Measurements from ENCODE around the gene LSAMP. TPM values are rescaled to one million over a fixed set of nuclear protein-coding genes. Genes with fewer than 3 reads are reported as not detected.
A peak's percentile ranks its signal among the peaks of the same experiment; 100 is the strongest.

LSAMP gene
- total RNA-seq, 1 donor from 2014 or later, result 10.2 TPM

- Histone ChIP-seq H3K36me3 (ENCODE audit: control insufficient read depth, insufficient read depth, low read length) (no peaks in the 10 kb centered on the region), H3K4me3 (ENCODE audit: low read depth, low read length) (no peak overlapping the region), H3K27me3 (ENCODE audit: control insufficient read depth, insufficient read depth, low read length) (no peaks in the 10 kb centered on the region)
- TF ChIP-seq CTCF (IDR thresholded peaks at IDR 0.05; ENCODE audit: insufficient read depth, low read length, poor library complexity, severe bottlenecking), result no peak
- DNase-seq (ENCODE audit: low read depth), result peak; percentile 29
Measured at GRCh38 chr3:116199063-116199462, 246.2 kb downstream of the LSAMP start.

- Histone ChIP-seq H3K27me3 (ENCODE audit: control insufficient read depth, insufficient read depth, low read length) (no peaks in the 10 kb centered on the region), H3K4me3 (ENCODE audit: low read depth, low read length) (no peak overlapping the region), H3K36me3 (ENCODE audit: control insufficient read depth, insufficient read depth, low read length) (no peaks in the 10 kb centered on the region)
- no peak for TF ChIP-seq CTCF (IDR thresholded peaks at IDR 0.05; ENCODE audit: insufficient read depth, low read length, poor library complexity, severe bottlenecking)
- DNase-seq (ENCODE audit: low read depth), result no peak
Measured at GRCh38 chr3:116198087-116198486, 247.2 kb downstream of the LSAMP start.

- H3K36me3 ChIP-seq (ENCODE audit: control insufficient read depth, insufficient read depth, low read length), result no peaks in the 10 kb centered on the region
- DNase-seq (ENCODE audit: low read depth), result no peak
- no peaks in the 10 kb centered on the region for H3K27me3 ChIP-seq (ENCODE audit: control insufficient read depth, insufficient read depth, low read length)
- no peak for TF ChIP-seq CTCF (IDR thresholded peaks at IDR 0.05; ENCODE audit: insufficient read depth, low read length, poor library complexity, severe bottlenecking)
- H3K4me3 ChIP-seq (ENCODE audit: low read depth, low read length), result no peak overlapping the region
Measured at GRCh38 chr3:116192464-116192863, 252.8 kb downstream of the LSAMP start.

- no peak overlapping the region for H3K4me3 ChIP-seq (ENCODE audit: low read depth, low read length)
- TF ChIP-seq CTCF (IDR thresholded peaks at IDR 0.05; ENCODE audit: insufficient read depth, low read length, poor library complexity, severe bottlenecking), result no peak
- no peaks in the 10 kb centered on the region for H3K27me3 ChIP-seq (ENCODE audit: control insufficient read depth, insufficient read depth, low read length)
- H3K36me3 ChIP-seq (ENCODE audit: control insufficient read depth, insufficient read depth, low read length), result no peaks in the 10 kb centered on the region
- no peak for DNase-seq (ENCODE audit: low read depth)
Measured at GRCh38 chr3:116191409-116191808, 253.9 kb downstream of the LSAMP start.

GRCh38 chr3:116190095-116190494 lies 255.2 kb downstream of the LSAMP start:
- H3K36me3 ChIP-seq (ENCODE audit: control insufficient read depth, insufficient read depth, low read length), result no peaks in the 10 kb centered on the region
- TF ChIP-seq CTCF (IDR thresholded peaks at IDR 0.05; ENCODE audit: insufficient read depth, low read length, poor library complexity, severe bottlenecking), result no peak
- H3K4me3 ChIP-seq (ENCODE audit: low read depth, low read length), result no peak overlapping the region
- H3K27me3 ChIP-seq (ENCODE audit: control insufficient read depth, insufficient read depth, low read length), result no peaks in the 10 kb centered on the region
- DNase-seq (ENCODE audit: low read depth), result no peak

- no peak for DNase-seq (ENCODE audit: low read depth)
- Histone ChIP-seq H3K36me3 (ENCODE audit: control insufficient read depth, insufficient read depth, low read length) (no peaks in the 10 kb centered on the region), H3K4me3 (ENCODE audit: low read depth, low read length) (no peak overlapping the region), H3K27me3 (ENCODE audit: control insufficient read depth, insufficient read depth, low read length) (no peaks in the 10 kb centered on the region)
- TF ChIP-seq CTCF (IDR thresholded peaks at IDR 0.05; ENCODE audit: insufficient read depth, low read length, poor library complexity, severe bottlenecking), result no peak
Measured at GRCh38 chr3:116188231-116188785, 257.0 kb downstream of the LSAMP start.

Data from kidney epithelial cell (primary cell).